ENCODE results near the gene RPL36. TPM values are rescaled to one million over a fixed set of nuclear protein-coding genes. Genes with fewer than 3 reads are reported as not detected.

RPL36 gene
- total RNA-seq, 3 donors from 2014 or later: 687 to 1,274 (median 863) TPM

DNA sequence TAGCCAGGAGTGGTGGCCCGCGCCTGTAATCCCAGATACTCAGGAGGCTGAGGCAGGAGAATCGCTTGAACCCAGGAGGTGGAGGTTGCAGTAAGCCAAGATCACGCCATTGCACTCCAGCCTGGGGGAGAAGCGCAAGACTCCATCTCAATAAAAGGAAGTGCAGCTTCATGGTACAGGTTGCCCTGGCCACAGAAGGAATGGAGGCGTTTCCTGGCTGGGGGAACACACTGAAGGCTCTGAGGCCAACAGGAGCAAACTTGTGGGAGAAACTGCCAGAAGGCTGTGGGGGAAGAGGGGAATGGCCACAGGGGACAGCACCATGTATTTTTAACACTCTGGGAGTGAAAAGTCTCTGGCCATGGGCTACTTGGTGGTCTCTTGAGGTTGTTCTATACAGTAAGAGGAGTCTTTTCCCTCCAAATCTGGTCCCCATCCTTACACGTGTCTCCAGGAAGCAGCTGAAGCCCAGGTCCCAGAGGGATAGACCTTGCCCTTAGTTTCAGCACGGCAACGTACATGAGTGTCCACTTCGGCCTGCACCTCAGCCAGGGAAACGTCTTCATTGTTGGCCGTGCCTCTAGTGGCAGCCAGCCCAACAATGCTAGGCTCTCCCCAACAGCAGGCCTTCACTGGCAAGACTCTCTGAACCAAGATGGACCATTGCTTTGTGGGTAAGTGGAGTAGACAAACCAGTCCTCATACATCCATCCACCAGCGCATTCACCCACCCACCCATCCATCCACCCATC lies 17.2 kb upstream of the RPL36 start:
- H3K27me3 ChIP-seq: no peaks in the 10 kb centered on the region
- no peaks in the 10 kb centered on the region for H3K4me1 ChIP-seq
- TF ChIP-seq POLR2AphosphoS5 (IDR thresholded peaks at IDR 0.05) (no peak), POLR2A (IDR thresholded peaks at IDR 0.05) (no peak)
- TF ChIP-seq, protein P1, sequence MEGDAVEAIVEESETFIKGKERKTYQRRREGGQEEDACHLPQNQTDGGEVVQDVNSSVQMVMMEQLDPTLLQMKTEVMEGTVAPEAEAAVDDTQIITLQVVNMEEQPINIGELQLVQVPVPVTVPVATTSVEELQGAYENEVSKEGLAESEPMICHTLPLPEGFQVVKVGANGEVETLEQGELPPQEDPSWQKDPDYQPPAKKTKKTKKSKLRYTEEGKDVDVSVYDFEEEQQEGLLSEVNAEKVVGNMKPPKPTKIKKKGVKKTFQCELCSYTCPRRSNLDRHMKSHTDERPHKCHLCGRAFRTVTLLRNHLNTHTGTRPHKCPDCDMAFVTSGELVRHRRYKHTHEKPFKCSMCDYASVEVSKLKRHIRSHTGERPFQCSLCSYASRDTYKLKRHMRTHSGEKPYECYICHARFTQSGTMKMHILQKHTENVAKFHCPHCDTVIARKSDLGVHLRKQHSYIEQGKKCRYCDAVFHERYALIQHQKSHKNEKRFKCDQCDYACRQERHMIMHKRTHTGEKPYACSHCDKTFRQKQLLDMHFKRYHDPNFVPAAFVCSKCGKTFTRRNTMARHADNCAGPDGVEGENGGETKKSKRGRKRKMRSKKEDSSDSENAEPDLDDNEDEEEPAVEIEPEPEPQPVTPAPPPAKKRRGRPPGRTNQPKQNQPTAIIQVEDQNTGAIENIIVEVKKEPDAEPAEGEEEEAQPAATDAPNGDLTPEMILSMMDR (IDR thresholded peaks at IDR 0.05): no peak
- DNase-seq (ENCODE audit: low spot score in 2 of 2): no peak
- no peak overlapping the region for H3K4me3 ChIP-seq
- no peak overlapping the region for H3K27ac ChIP-seq
- no peaks in the 10 kb centered on the region for H3K9me3 ChIP-seq
- H3K36me3 ChIP-seq: no peaks in the 10 kb centered on the region
- intact Hi-C loops (cut with DNase I; ENCODE audit: low total_unique reads): no loop called here

GRCh38 chr19:5673752-5674151 lies 16.3 kb upstream of the RPL36 start:
- intact Hi-C loops (cut with DNase I; ENCODE audit: low total_unique reads): no loop called here
- no peaks in the 10 kb centered on the region for H3K9me3 ChIP-seq
- no peak overlapping the region for H3K4me3 ChIP-seq
- DNase-seq (ENCODE audit: low spot score in 2 of 2): no peak
- no peaks in the 10 kb centered on the region for H3K4me1 ChIP-seq
- no peaks in the 10 kb centered on the region for H3K27me3 ChIP-seq
- TF ChIP-seq, protein P1 (IDR thresholded peaks at IDR 0.05): no peak
- TF ChIP-seq POLR2AphosphoS5 (IDR thresholded peaks at IDR 0.05) (no peak), POLR2A (IDR thresholded peaks at IDR 0.05) (no peak)
- no peaks in the 10 kb centered on the region for H3K36me3 ChIP-seq
- no peak overlapping the region for H3K27ac ChIP-seq

DNA sequence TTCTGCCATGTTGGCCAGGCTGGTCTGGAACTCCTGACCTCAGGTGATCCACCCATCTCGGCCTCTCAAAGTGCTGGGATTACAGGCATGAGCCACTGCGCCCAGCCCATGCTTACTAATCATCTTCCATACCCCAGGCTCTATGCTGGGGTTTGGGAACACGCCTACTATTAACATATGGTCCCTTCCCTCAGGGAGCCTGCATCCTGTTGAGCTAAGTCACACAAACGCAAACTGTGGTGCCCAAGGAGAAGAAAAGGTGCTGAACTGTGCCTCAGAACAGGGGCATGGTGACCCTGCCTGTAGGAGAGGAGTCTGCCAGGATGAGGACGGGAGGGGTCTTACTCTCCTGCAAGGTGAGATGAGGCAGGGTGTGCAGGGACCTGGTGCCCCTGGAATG lies 15.4 kb upstream of the RPL36 start:
- DNase-seq (ENCODE audit: low spot score in 2 of 2): no peak
- Histone ChIP-seq H3K9me3 (no peaks in the 10 kb centered on the region), H3K4me1 (peaks cover 4 to 9% of the 10 kb centered on the region in 2 donors), H3K27me3 (no peaks in the 10 kb centered on the region), H3K27ac (no peak overlapping the region), H3K4me3 (no peak overlapping the region), H3K36me3 (no peaks in the 10 kb centered on the region)
- TF ChIP-seq POLR2A (IDR thresholded peaks at IDR 0.05) (no peak), POLR2AphosphoS5 (IDR thresholded peaks at IDR 0.05) (no peak)
- TF ChIP-seq, protein P1 (IDR thresholded peaks at IDR 0.05): no peak
- intact Hi-C loops (cut with DNase I; ENCODE audit: low total_unique reads): no loop called here

- intact Hi-C loops (cut with DNase I; ENCODE audit: low total_unique reads): no loop called here
- Histone ChIP-seq H3K27me3 (no peaks in the 10 kb centered on the region), H3K27ac (no peak overlapping the region), H3K36me3 (no peaks in the 10 kb centered on the region), H3K9me3 (no peaks in the 10 kb centered on the region), H3K4me1 (peaks cover 9 to 12% of the 10 kb centered on the region in 2 donors), H3K4me3 (no peak overlapping the region)
- no peak for DNase-seq (ENCODE audit: low spot score in 2 of 2)
- TF ChIP-seq POLR2AphosphoS5 (IDR thresholded peaks at IDR 0.05) (no peak), POLR2A (IDR thresholded peaks at IDR 0.05) (no peak)
- TF ChIP-seq, protein P1 (IDR thresholded peaks at IDR 0.05): no peak
Observed at GRCh38 chr19:5676105-5676771, 13.9 kb upstream of the RPL36 start.

DNA sequence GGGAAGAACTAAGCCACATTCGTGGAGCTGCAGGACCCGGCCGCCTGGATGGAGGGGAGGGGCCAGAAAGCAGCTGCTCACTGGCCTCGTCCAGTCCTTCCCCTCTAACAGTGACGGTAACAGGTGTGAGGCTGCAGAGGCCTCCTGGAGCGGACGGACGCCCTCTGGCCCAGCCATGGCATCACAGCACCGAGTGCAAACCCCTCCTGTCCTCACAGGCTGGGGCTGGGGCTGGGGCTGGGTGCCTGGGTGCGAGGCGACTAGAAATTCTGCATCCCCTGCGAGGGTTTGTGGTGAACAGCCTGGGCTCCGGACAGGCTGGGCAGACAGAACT lies 13.4 kb upstream of the RPL36 start:
- TF ChIP-seq POLR2AphosphoS5 (IDR thresholded peaks at IDR 0.05) (no peak), POLR2A (IDR thresholded peaks at IDR 0.05) (no peak)
- TF ChIP-seq, protein P1 (IDR thresholded peaks at IDR 0.05): no peak
- H3K27me3 ChIP-seq: no peaks in the 10 kb centered on the region
- intact Hi-C loops (cut with DNase I; ENCODE audit: low total_unique reads): no loop called here

More for the DNA sequence above, 13.4 kb upstream of the RPL36 start:
- no peak overlapping the region for H3K4me3 ChIP-seq
- DNase-seq (ENCODE audit: low spot score in 2 of 2): no peak
- peaks cover 9 to 13% of the 10 kb centered on the region in 2 donors for H3K4me1 ChIP-seq
- H3K36me3 ChIP-seq: no peaks in the 10 kb centered on the region
- H3K9me3 ChIP-seq: no peaks in the 10 kb centered on the region
- no peak overlapping the region for H3K27ac ChIP-seq
